Calu3 (cell line): ENCODE measurements around the gene ZNF470. TPM values are rescaled to one million over a fixed set of nuclear protein-coding genes. Genes with fewer than 3 reads are reported as not detected.

ENCODE experiments used
- BruUV-seq: library from RNA; stranded (reverse); fragments of 400-500 nt; replicated peaks from 2 replicates; lab custom pipeline; 2021; lab: Mats Ljungman, UMichigan
- CTCF ChIA-PET: fragments of 300-600 bp; sonication (Branson Sonifier 250); formaldehyde crosslinking; loops from one replicate; lab custom pipeline; 2022; ENCODE audit warnings: antibody characterized with exemption; lab: Charles Lee
- DNase-seq: peaks from one replicate; pipeline ENCODE4 v3.0.0; 2022
- H3K27ac Mint-ChIP-seq: one replicate; pipeline ENCODE4 v1.8.0; 2022; ENCODE audit warnings: mixed read lengths; ENCODE audit not compliant: unreplicated experiment
- H3K27me3 Mint-ChIP-seq: one replicate; pipeline ENCODE4 v1.8.0; 2022; ENCODE audit warnings: mixed read lengths; ENCODE audit not compliant: unreplicated experiment
- H3K36me3 Mint-ChIP-seq: one replicate; pipeline ENCODE4 v1.8.0; 2022; ENCODE audit warnings: mild to moderate bottlenecking, moderate library complexity, mixed read lengths; ENCODE audit not compliant: insufficient read depth, unreplicated experiment
- H3K4me1 Mint-ChIP-seq: one replicate; pipeline ENCODE4 v1.8.0; 2022; ENCODE audit warnings: mild to moderate bottlenecking, low read depth, mixed read lengths; ENCODE audit not compliant: unreplicated experiment
- H3K4me3 Mint-ChIP-seq: one replicate; pipeline ENCODE4 v1.8.0; 2022; ENCODE audit warnings: mild to moderate bottlenecking, low read depth, moderate library complexity, mixed read lengths; ENCODE audit not compliant: unreplicated experiment
- H3K9me3 Mint-ChIP-seq: one replicate; pipeline ENCODE4 v1.8.0; 2022; ENCODE audit warnings: low read depth, mixed read lengths; ENCODE audit not compliant: unreplicated experiment
- intact Hi-C: fragments of 100-400 bp; cut with micrococcal nuclease; formaldehyde crosslinking; loops from one replicate; pipeline ENCODE4 v1.10.0; 2022; ENCODE audit not compliant: unreplicated experiment
- total RNA-seq: library from RNA; stranded (reverse); gene quantifications from 2 replicates; pipeline ENCODE4 v1.2.3, GENCODE V29; 2022
- TF ChIP-seq, protein P1 (sequence below): fragments of 200-600 bp; IDR thresholded peaks from one replicate; pipeline ENCODE4 v1.8.0; 2022; ENCODE audit warnings: antibody characterized with exemption; ENCODE audit not compliant: unreplicated experiment

The ZNF470 gene
- total RNA-seq, 1 experiment from 2014 or later = 0.68 TPM

DNA sequence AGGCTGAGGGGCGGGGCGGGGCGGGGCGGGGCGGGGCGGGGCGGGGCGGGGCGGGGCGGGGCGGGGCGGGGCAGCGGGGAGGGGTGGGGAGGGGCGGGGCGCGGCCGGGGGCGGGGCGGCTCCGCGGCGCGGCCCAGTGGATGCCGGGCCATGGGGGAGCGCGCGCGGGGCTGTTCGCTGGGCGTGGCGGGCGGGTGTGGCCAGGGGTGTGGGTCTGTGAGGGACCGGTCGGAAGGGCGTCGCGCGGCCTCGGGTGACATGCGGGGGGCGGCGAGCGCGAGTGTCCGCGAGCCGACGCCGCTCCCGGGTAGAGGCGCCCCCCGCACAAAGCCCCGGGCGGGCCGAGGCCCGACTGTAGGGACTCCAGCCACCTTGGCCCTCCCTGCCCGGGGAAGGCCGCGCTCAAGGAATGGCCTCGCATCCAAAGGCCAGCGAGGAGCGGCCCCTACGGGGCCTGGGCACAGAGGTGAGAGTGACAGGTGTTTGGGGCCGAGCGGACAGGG, 28.5 kb upstream of the ZNF470 start, which contains the start of gene ZFP28:
TSS of gene ZFP28 (plus strand) at position 188 of the 503 bp plus-strand sequence. CDS start at position 259, 71 bp downstream.
- BruUV-seq = no TSS peak
- CTCF ChIA-PET = no interaction called here
- H3K27ac Mint-ChIP-seq = no peak within 1 kb of the TSS

DNA sequence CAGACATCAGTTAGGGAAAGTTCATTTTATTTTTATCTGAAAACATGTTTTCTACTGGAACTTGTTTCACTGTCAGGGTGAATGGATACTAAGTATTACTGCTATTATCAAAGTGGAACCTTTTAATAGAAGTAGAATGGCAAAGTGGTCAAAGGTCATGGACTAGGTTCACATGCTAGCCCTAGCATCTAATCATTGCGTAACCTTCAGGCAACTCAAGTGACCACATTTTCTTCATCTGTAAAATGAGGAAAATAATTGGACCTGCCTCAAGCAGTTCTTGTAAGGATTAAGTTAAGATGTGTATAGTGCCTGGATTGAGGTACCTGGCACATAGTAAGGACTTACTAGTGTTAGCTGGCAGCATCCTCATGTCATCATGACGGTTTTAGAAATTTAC, 23.5 kb upstream of the ZNF470 start:
- TF ChIP-seq, protein P1, sequence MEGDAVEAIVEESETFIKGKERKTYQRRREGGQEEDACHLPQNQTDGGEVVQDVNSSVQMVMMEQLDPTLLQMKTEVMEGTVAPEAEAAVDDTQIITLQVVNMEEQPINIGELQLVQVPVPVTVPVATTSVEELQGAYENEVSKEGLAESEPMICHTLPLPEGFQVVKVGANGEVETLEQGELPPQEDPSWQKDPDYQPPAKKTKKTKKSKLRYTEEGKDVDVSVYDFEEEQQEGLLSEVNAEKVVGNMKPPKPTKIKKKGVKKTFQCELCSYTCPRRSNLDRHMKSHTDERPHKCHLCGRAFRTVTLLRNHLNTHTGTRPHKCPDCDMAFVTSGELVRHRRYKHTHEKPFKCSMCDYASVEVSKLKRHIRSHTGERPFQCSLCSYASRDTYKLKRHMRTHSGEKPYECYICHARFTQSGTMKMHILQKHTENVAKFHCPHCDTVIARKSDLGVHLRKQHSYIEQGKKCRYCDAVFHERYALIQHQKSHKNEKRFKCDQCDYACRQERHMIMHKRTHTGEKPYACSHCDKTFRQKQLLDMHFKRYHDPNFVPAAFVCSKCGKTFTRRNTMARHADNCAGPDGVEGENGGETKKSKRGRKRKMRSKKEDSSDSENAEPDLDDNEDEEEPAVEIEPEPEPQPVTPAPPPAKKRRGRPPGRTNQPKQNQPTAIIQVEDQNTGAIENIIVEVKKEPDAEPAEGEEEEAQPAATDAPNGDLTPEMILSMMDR = no peak
- H3K9me3 Mint-ChIP-seq = peaks cover 28% of the 10 kb centered on the region
- intact Hi-C loops = no loop called here
- no peak overlapping the region for H3K27ac Mint-ChIP-seq
- H3K4me1 Mint-ChIP-seq = no peaks in the 10 kb centered on the region
- CTCF ChIA-PET = no interaction called here
- no TSS peak for BruUV-seq
- H3K27me3 Mint-ChIP-seq = no peaks in the 10 kb centered on the region
- H3K36me3 Mint-ChIP-seq = no peaks in the 10 kb centered on the region
- DNase-seq = no peak
- no peak overlapping the region for H3K4me3 Mint-ChIP-seq

More for the DNA sequence above, 28.5 kb upstream of the ZNF470 start, which contains the start of gene ZFP28:
- H3K4me3 Mint-ChIP-seq = no peak within 1 kb of the TSS
- TF ChIP-seq, protein P1 = no peak
- no peaks in the 10 kb centered on the region for H3K4me1 Mint-ChIP-seq
- intact Hi-C loops = no loop called here
- no peak for DNase-seq
- no peaks in the 10 kb centered on the region for H3K36me3 Mint-ChIP-seq
- H3K9me3 Mint-ChIP-seq = peaks cover 21% of the 10 kb centered on the region
- no peaks in the 10 kb centered on the region for H3K27me3 Mint-ChIP-seq

DNA sequence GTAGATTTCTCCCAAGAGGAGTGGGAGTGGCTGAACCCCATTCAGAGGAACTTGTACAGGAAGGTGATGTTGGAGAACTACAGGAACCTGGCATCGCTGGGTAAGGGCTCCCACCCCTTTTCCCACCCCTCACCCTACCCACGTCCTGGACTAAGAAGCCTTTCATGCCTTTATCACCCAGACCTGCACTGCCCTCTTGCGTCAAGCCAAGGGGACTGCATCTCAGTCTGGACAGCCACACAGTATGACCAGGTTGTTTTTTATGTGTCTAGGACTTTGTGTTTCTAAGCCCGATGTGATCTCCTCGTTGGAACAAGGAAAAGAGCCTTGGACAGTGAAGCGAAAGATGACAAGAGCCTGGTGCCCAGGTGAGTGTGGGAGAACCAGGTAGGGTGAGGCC, 19.7 kb upstream of the ZNF470 start:
- DNase-seq = no peak
- Mint-ChIP-seq H3K4me1 (no peaks in the 10 kb centered on the region), H3K36me3 (no peaks in the 10 kb centered on the region), H3K9me3 (peaks cover 23% of the 10 kb centered on the region), H3K4me3 (no peak overlapping the region), H3K27ac (no peak overlapping the region), H3K27me3 (no peaks in the 10 kb centered on the region)
- no TSS peak for BruUV-seq
- TF ChIP-seq, protein P1 = no peak
- CTCF ChIA-PET = no interaction called here
- intact Hi-C loops = no loop called here

DNA sequence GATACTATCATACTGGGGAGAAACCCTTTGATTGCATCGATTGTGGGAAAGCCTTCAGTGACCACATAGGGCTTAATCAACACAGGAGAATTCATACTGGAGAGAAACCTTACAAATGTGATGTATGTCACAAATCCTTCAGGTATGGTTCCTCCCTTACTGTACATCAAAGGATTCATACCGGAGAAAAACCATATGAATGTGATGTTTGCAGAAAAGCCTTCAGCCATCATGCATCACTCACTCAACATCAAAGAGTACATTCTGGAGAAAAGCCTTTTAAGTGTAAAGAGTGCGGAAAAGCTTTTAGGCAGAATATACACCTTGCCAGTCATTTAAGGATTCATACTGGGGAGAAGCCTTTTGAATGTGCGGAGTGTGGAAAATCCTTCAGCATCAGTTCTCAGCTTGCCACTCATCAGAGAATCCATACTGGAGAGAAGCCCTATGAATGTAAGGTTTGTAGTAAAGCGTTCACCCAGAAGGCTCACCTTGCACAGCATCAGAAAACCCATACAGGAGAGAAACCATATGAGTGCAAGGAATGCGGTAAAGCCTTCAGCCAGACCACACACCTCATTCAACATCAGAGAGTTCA, 12.9 kb upstream of the ZNF470 start:
- DNase-seq = no peak
- peaks cover 29% of the 10 kb centered on the region for H3K9me3 Mint-ChIP-seq
- H3K36me3 Mint-ChIP-seq = no peaks in the 10 kb centered on the region
- no peak overlapping the region for H3K27ac Mint-ChIP-seq
- intact Hi-C loops = no loop called here
- TF ChIP-seq, protein P1 = no peak
- H3K4me1 Mint-ChIP-seq = no peaks in the 10 kb centered on the region
- no peak overlapping the region for H3K4me3 Mint-ChIP-seq
- H3K27me3 Mint-ChIP-seq = no peaks in the 10 kb centered on the region
- CTCF ChIA-PET = no interaction called here
- no TSS peak for BruUV-seq
